Spleen (tissue), 11 donors: Measurements from ENCODE around the gene MAMDC4. TPM values are rescaled to one million over a fixed set of nuclear protein-coding genes. Genes with fewer than 3 reads are reported as not detected.

ENCODE experiments used
- DNase-seq: peaks from one replicate; pipeline ENCODE4 v3.0.0-alpha.2; 2020
- H3K27ac ChIP-seq, 8 donors: fragments of 200-600 bp; sonication (generic) in 7 of 8; 1 replicate in 4 of 8; 2 replicates in 4 of 8; pipeline versions ENCODE4 v1.5.0 to v1.8.0; 2016 to 2021; ENCODE audit warnings: inconsistent platforms in 4 of 8, mild to moderate bottlenecking in 4 of 8, moderate library complexity in 1 of 8
- H3K27me3 ChIP-seq, 7 donors: fragments of 200-600 bp; sonication (generic) in 6 of 7; replicated peaks in 1 of 7; 1 replicate in 4 of 7; 2 replicates in 3 of 7; pipeline versions ENCODE4 v1.5.0 to v1.8.0; 2016 to 2021; ENCODE audit warnings: inconsistent platforms in 3 of 7, mild to moderate bottlenecking in 1 of 7
- H3K36me3 ChIP-seq, 6 donors: fragments of 200-600 bp; sonication (generic) in 5 of 6; 1 replicate in 4 of 6; 2 replicates in 2 of 6; pipeline versions ENCODE4 v1.5.0 to v1.8.0; 2016 to 2021; ENCODE audit warnings: inconsistent platforms in 2 of 6
- H3K4me1 ChIP-seq, 6 donors: fragments of 200-600 bp; sonication (generic) in 5 of 6; 1 replicate in 3 of 6; 2 replicates in 3 of 6; pipeline versions ENCODE4 v1.5.0 to v1.8.0; 2016 to 2021; ENCODE audit warnings: inconsistent platforms in 3 of 6
- H3K4me3 ChIP-seq, 8 donors: fragments of 200-600 bp; sonication (generic) in 7 of 8; 1 replicate in 4 of 8; 2 replicates in 4 of 8; pipeline versions ENCODE4 v1.5.0 to v1.8.0; 2016 to 2021; ENCODE audit warnings: inconsistent platforms in 4 of 8, mild to moderate bottlenecking in 4 of 8, moderate library complexity in 2 of 8
- H3K9me3 ChIP-seq, 8 donors: fragments of 200-600 bp; sonication (generic) in 7 of 8; 1 replicate in 4 of 8; 2 replicates in 4 of 8; pipeline versions ENCODE4 v1.5.0 to v1.8.0; 2016 to 2021; ENCODE audit warnings: inconsistent platforms in 4 of 8
- CTCF ChIP-seq, 11 experiments: fragments of 200-600 bp in 7 of 11; fragments of 450-650 bp in 4 of 11; sonication (generic) in 4 of 11; IDR thresholded peaks in 8 of 11; conservative IDR thresholded peaks in 3 of 11; 1 replicate in 7 of 11; 2 replicates in 4 of 11; pipeline versions ENCODE4 v1.4.0 to v1.8.0; 2016 to 2021; ENCODE audit warnings: antibody characterized with exemption in 11 of 11, inconsistent platforms in 4 of 11, mild to moderate bottlenecking in 1 of 11
- POLR2A ChIP-seq, 3 donors: fragments of 450-650 bp; IDR thresholded peaks; one replicate each; pipeline ENCODE4 v1.5.1; 2017; ENCODE audit warnings: antibody characterized with exemption in 3 of 3, mild to moderate bottlenecking in 1 of 3
- POLR2AphosphoS5 ChIP-seq, 3 donors: sonication (generic); formaldehyde crosslinking; IDR thresholded peaks; one replicate each; pipeline ENCODE4 v1.5.1; 2017; ENCODE audit warnings: antibody characterized with exemption in 3 of 3
- WGBS, 5 donors: extraction: QIAGEN DNeasy Blood & Tissue Kit in 3 of 5; methylation state at CpG; one replicate each; pipeline versions ENCODE4 v1.1.5 to v1.1.7; 2013 to 2018; 5-methylcytosine and 5-hydroxymethylcytosine counted together
- intact Hi-C: fragments of 100-400 bp; cut with DNase I; formaldehyde crosslinking; loops from one replicate; pipeline ENCODE4 v1.15.0; 2023; ENCODE audit warnings: low total_unique reads
- polyA plus RNA-seq, 3 donors: library from polyadenylated mRNA; stranded (reverse); fragments of 200-250 nt; gene quantifications; one replicate each; pipeline ENCODE4 v1.2.1, GENCODE V29; 2013
- total RNA-seq, 7 donors: library from RNA; depleted of rRNA in 3 of 7; stranded (reverse); fragments of >200 nt in 3 of 7; fragmentation: NEBNext Ultra II Directional in 4 of 7; extraction: Animal tissue kit (Norgen Biotek cat#: 25700) in 4 of 7; gene quantifications; one replicate each; pipeline versions ENCODE4 v1.1.0 to v1.2.1, GENCODE V29; 2016 to 2021
- donor health status: healthy with polysubstance abuse.
- donor health status: DM: no; HTN: no; CAD: no; lungs with moderate emphysema.
- donor health status: DM: no; HTN: no; CAD: no.
- donor health status: Bipolar disorder and iron deficiency.
- donor health status: healthy.
- donor health status: DM: no; HTN: no; CAD: no.
- donor health status: DM: yes; HTN: yes; CAD: no.

The MAMDC4 gene
- total and polyA plus RNA-seq, 10 donors: 4.9 to 32.0 (median 12.0) TPM

GRCh38 chr9:136889858-136890257 lies 37.7 kb downstream of the MAMDC4 start:
- H3K4me3 ChIP-seq: no peak overlapping the region
- H3K27ac ChIP-seq: no peak overlapping the region
- WGBS, 5 donors: 93 to 96% (median 94%) methylated on average over 42 of the region's 42 CpGs
- intact Hi-C loops: loop anchor here (10.0 kb wide), 1 partner anchor 55 kb away; the partner anchor contains the start of genes C8G and FBXW5
- H3K9me3 ChIP-seq: no peaks in the 10 kb centered on the region
- peaks cover 0 to 52% (median 14%) of the 10 kb centered on the region in 6 donors for H3K36me3 ChIP-seq
- TF ChIP-seq POLR2AphosphoS5 (IDR thresholded peaks at IDR 0.05) (no peak), POLR2A (IDR thresholded peaks at IDR 0.05) (no peak), CTCF (IDR thresholded peaks at IDR 0.05 in 8 of 11, conservative IDR thresholded peaks at IDR 0.05 in 3 of 11) (no peak)
- no peaks in the 10 kb centered on the region for H3K27me3 ChIP-seq
- no peak for DNase-seq
- peaks cover 14 to 86% (median 37%) of the 10 kb centered on the region in 6 donors for H3K4me1 ChIP-seq

GRCh38 chr9:136890661-136891060 lies 38.5 kb downstream of the MAMDC4 start:
- TF ChIP-seq POLR2A (IDR thresholded peaks at IDR 0.05) (no peak), CTCF (IDR thresholded peaks at IDR 0.05 in 8 of 11, conservative IDR thresholded peaks at IDR 0.05 in 3 of 11) (no peak), POLR2AphosphoS5 (IDR thresholded peaks at IDR 0.05) (no peak)
- Histone ChIP-seq H3K27me3 (no peaks in the 10 kb centered on the region), H3K9me3 (no peaks in the 10 kb centered on the region), H3K36me3 (peaks cover 0 to 58% (median 17%) of the 10 kb centered on the region in 6 donors), H3K4me3 (no peak overlapping the region), H3K27ac (no peak overlapping the region), H3K4me1 (peaks cover 9 to 83% (median 29%) of the 10 kb centered on the region in 6 donors)
- intact Hi-C loops: no loop called here
- 83 to 88% (median 85%) methylated on average over 13 of the region's 13 CpGs for WGBS, 5 donors
- DNase-seq: no peak

DNA sequence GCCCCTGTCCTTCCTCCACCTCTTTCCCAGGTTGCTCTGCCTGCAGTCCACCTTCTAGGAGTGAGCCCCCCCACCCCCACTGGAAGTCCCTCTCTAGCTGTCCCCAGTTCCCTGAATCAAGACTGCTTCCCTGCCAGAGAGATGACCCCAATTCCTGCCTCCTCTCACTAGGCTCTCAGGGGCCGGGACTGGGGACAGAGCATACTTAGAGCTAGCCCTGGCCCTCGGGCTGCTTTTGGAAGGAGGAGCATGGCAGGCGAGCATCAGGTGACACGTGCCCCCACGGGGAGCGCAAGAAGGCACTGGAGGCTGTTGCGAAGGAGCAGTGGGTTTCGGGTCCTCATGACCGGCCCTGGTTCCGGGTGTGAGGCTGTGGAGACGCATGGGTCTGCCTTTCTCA lies 43.9 kb downstream of the MAMDC4 start:
- WGBS, 5 donors: 84 to 87% (median 85%) methylated on average over 7 to 11 of the region's 11 CpGs
- TF ChIP-seq POLR2AphosphoS5 (IDR thresholded peaks at IDR 0.05) (peak in 1 of 3 donors; percentile 16), CTCF (IDR thresholded peaks at IDR 0.05 in 8 of 11, conservative IDR thresholded peaks at IDR 0.05 in 3 of 11) (no peak)
- no peaks in the 10 kb centered on the region for H3K27me3 ChIP-seq
- H3K27ac ChIP-seq: no peak overlapping the region
- H3K4me1 ChIP-seq: peaks cover 5 to 84% (median 22%) of the 10 kb centered on the region in 6 donors
- DNase-seq: no peak
- intact Hi-C loops: no loop called here
- no peak overlapping the region for H3K4me3 ChIP-seq
- peaks cover 0 to 82% (median 32%) of the 10 kb centered on the region in 6 donors for H3K36me3 ChIP-seq
- no peaks in the 10 kb centered on the region for H3K9me3 ChIP-seq

GRCh38 chr9:136898483-136899100 lies 46.4 kb downstream of the MAMDC4 start:
- intact Hi-C loops: no loop called here
- no peaks in the 10 kb centered on the region for H3K27me3 ChIP-seq
- H3K4me1 ChIP-seq: peaks cover 30 to 85% (median 46%) of the 10 kb centered on the region in 6 donors
- no peaks in the 10 kb centered on the region for H3K9me3 ChIP-seq
- H3K4me3 ChIP-seq: no peak overlapping the region
- DNase-seq: no peak
- H3K36me3 ChIP-seq: peaks cover 0 to 86% (median 32%) of the 10 kb centered on the region in 6 donors
- H3K27ac ChIP-seq: peak overlapping the region in 3 of 8 donors; percentile 5 to 87 (median 58)
- TF ChIP-seq POLR2AphosphoS5 (IDR thresholded peaks at IDR 0.05): no peak
- no peak for TF ChIP-seq POLR2A (IDR thresholded peaks at IDR 0.05)
- TF ChIP-seq CTCF (IDR thresholded peaks at IDR 0.05 in 8 of 11, conservative IDR thresholded peaks at IDR 0.05 in 3 of 11): no peak
- 95 to 97% (median 96%) methylated on average over 16 to 21 of the region's 21 CpGs for WGBS, 5 donors
